ENCODE data around the gene KIFC3. TPM values are rescaled to one million over a fixed set of nuclear protein-coding genes. Genes with fewer than 3 reads are reported as not detected.
"Not testable (repeated sequence)": the region's sequence is repeated elsewhere in the genome, so short reads cannot be mapped to it uniquely, and the experiment has no call there.

The KIFC3 gene
- polyA plus RNA-seq, result 10 to 100 TPM in 2 of 3 donors, 1 to 10 TPM in 1; 5.1 to 13.6 (median 12.2) TPM

GRCh38 chr16:57802341-57803133 is at the start of gene KIFC3:
Gene KIFC3 (minus strand): TSS chr16:57802491. CDS start chr16:57798243, 4,248 bp downstream.
- H3K27ac Mint-ChIP-seq, result peak within 1 kb of the TSS; percentile 84 to 99 (median 96)
- peaks cover 0 to 2% (median 0%) of the 10 kb centered on the region in 6 donors for H3K9me3 Mint-ChIP-seq
- peak; percentile 86 to 90 (median 89) for DNase-seq
- peaks cover 49 to 61% of the 10 kb centered on the region in 2 donors for H3K4me1 Mint-ChIP-seq
- no peaks in the 10 kb centered on the region for H3K36me3 Mint-ChIP-seq
- H3K4me3 Mint-ChIP-seq, result peak within 1 kb of the TSS; percentile 93 to 100 (median 96)
- peaks cover 6 to 19% (median 12%) of the 10 kb centered on the region in 3 donors for H3K27me3 Mint-ChIP-seq (ENCODE audit: low read depth in 3 of 3)

- Mint-ChIP-seq H3K27ac (no peak overlapping the region), H3K36me3 (peaks cover 0 to 4% (median 0%) of the 10 kb centered on the region in 3 donors), H3K27me3 (ENCODE audit: low read depth in 3 of 3) (peaks cover 0 to 3% (median 2%) of the 10 kb centered on the region in 3 donors), H3K4me3 (no peak overlapping the region), H3K9me3 (no peaks in the 10 kb centered on the region), H3K4me1 (peaks cover 7 to 13% of the 10 kb centered on the region in 2 donors)
- DNase-seq, result no peak
Measured at GRCh38 chr16:57848181-57848580, 45.9 kb upstream of the KIFC3 start.

- H3K9me3 Mint-ChIP-seq; DNase-seq; H3K27me3 Mint-ChIP-seq (ENCODE audit: low read depth in 3 of 3); H3K36me3 Mint-ChIP-seq; H3K4me3 Mint-ChIP-seq; H3K27ac Mint-ChIP-seq: not testable (repeated sequence)
- H3K4me1 Mint-ChIP-seq, result peaks cover 7 to 13% of the 10 kb centered on the region in 2 donors
Measured at GRCh38 chr16:57846931-57847330, 44.6 kb upstream of the KIFC3 start.

- H3K36me3 Mint-ChIP-seq, result peaks cover 0 to 2% (median 0%) of the 10 kb centered on the region in 3 donors
- no peak overlapping the region for H3K4me3 Mint-ChIP-seq
- H3K9me3 Mint-ChIP-seq, result no peaks in the 10 kb centered on the region
- no peak for DNase-seq
- H3K27me3 Mint-ChIP-seq (ENCODE audit: low read depth in 3 of 3), result peaks cover 0 to 2% (median 0%) of the 10 kb centered on the region in 3 donors
- peak overlapping the region in 2 of 6 donors; percentile 22 to 79 for H3K27ac Mint-ChIP-seq
- H3K4me1 Mint-ChIP-seq, result peaks cover 7 to 13% of the 10 kb centered on the region in 2 donors
Measured at GRCh38 chr16:57846078-57846697, 43.9 kb upstream of the KIFC3 start.

- peaks cover 0 to 1% (median 0%) of the 10 kb centered on the region in 6 donors for H3K9me3 Mint-ChIP-seq
- peaks cover 0 to 2% (median 0%) of the 10 kb centered on the region in 3 donors for H3K27me3 Mint-ChIP-seq (ENCODE audit: low read depth in 3 of 3)
- H3K4me1 Mint-ChIP-seq, result peaks cover 7 to 13% of the 10 kb centered on the region in 2 donors
- peak overlapping the region in 2 of 6 donors; percentile 21 to 37 for H3K27ac Mint-ChIP-seq
- H3K36me3 Mint-ChIP-seq, result no peaks in the 10 kb centered on the region
- no peak overlapping the region for H3K4me3 Mint-ChIP-seq
- no peak for DNase-seq
Measured at GRCh38 chr16:57845115-57845514, 42.8 kb upstream of the KIFC3 start.

GRCh38 chr16:57844416-57845030 is 42.2 kb upstream of the KIFC3 start:
- H3K27me3 Mint-ChIP-seq (ENCODE audit: low read depth in 3 of 3), result peaks cover 0 to 2% (median 0%) of the 10 kb centered on the region in 3 donors
- peaks cover 7 to 13% of the 10 kb centered on the region in 2 donors for H3K4me1 Mint-ChIP-seq
- H3K9me3 Mint-ChIP-seq, result peaks cover 0 to 1% (median 0%) of the 10 kb centered on the region in 6 donors
- no peak for DNase-seq
- no peak overlapping the region for H3K27ac Mint-ChIP-seq
- no peak overlapping the region for H3K4me3 Mint-ChIP-seq
- no peaks in the 10 kb centered on the region for H3K36me3 Mint-ChIP-seq

- H3K27ac Mint-ChIP-seq, result no peak overlapping the region
Measured at GRCh38 chr16:57843400-57843799, 41.1 kb upstream of the KIFC3 start.

GRCh38 chr16:57842601-57843000 is 40.3 kb upstream of the KIFC3 start:
- Mint-ChIP-seq H3K4me1 (peaks cover 7 to 13% of the 10 kb centered on the region in 2 donors), H3K4me3 (no peak overlapping the region), H3K27ac (no peak overlapping the region), H3K36me3 (no peaks in the 10 kb centered on the region), H3K9me3 (peaks cover 0 to 1% (median 0%) of the 10 kb centered on the region in 6 donors), H3K27me3 (ENCODE audit: low read depth in 3 of 3) (peaks cover 0 to 2% (median 0%) of the 10 kb centered on the region in 3 donors)
- no peak for DNase-seq

More at GRCh38 chr16:57843400-57843799, 41.1 kb upstream of the KIFC3 start:
- Mint-ChIP-seq H3K4me3 (no peak overlapping the region), H3K36me3 (no peaks in the 10 kb centered on the region), H3K9me3 (peaks cover 0 to 1% (median 0%) of the 10 kb centered on the region in 6 donors), H3K4me1 (peaks cover 7 to 13% of the 10 kb centered on the region in 2 donors), H3K27me3 (ENCODE audit: low read depth in 3 of 3) (peaks cover 0 to 2% (median 0%) of the 10 kb centered on the region in 3 donors)
- no peak for DNase-seq

GRCh38 chr16:57840833-57841232 is 38.5 kb upstream of the KIFC3 start:
- peaks cover 5 to 10% of the 10 kb centered on the region in 2 donors for H3K4me1 Mint-ChIP-seq
- H3K4me3 Mint-ChIP-seq, result no peak overlapping the region
- H3K36me3 Mint-ChIP-seq, result no peaks in the 10 kb centered on the region
- H3K27ac Mint-ChIP-seq, result no peak overlapping the region
- peaks cover 0 to 2% (median under 1%) of the 10 kb centered on the region in 3 donors for H3K27me3 Mint-ChIP-seq (ENCODE audit: low read depth in 3 of 3)
- peaks cover 0 to 1% (median 0%) of the 10 kb centered on the region in 6 donors for H3K9me3 Mint-ChIP-seq
- DNase-seq, result no peak

- H3K36me3 Mint-ChIP-seq, result no peaks in the 10 kb centered on the region
- no peak for DNase-seq
Measured at GRCh38 chr16:57838161-57838560, 35.9 kb upstream of the KIFC3 start.

GRCh38 chr16:57837305-57838125 is 35.2 kb upstream of the KIFC3 start:
- H3K36me3 Mint-ChIP-seq, result no peaks in the 10 kb centered on the region
- H3K27me3 Mint-ChIP-seq (ENCODE audit: low read depth in 3 of 3), result peaks cover under 1 to 3% (median 1%) of the 10 kb centered on the region in 3 donors
- H3K4me1 Mint-ChIP-seq, result no peaks in the 10 kb centered on the region
- no peak for DNase-seq
- H3K4me3 Mint-ChIP-seq, result no peak overlapping the region
- H3K9me3 Mint-ChIP-seq, result peaks cover 0 to 1% (median 0%) of the 10 kb centered on the region in 6 donors
- H3K27ac Mint-ChIP-seq, result no peak overlapping the region

More at GRCh38 chr16:57838161-57838560, 35.9 kb upstream of the KIFC3 start:
- peaks cover 0 to 1% (median 0%) of the 10 kb centered on the region in 6 donors for H3K9me3 Mint-ChIP-seq
- H3K4me1 Mint-ChIP-seq, result no peaks in the 10 kb centered on the region
- H3K4me3 Mint-ChIP-seq, result no peak overlapping the region
- H3K27me3 Mint-ChIP-seq (ENCODE audit: low read depth in 3 of 3), result peaks cover 0 to 3% (median 1%) of the 10 kb centered on the region in 3 donors
- no peak overlapping the region for H3K27ac Mint-ChIP-seq

- not testable (repeated sequence) for H3K36me3 Mint-ChIP-seq; H3K4me1 Mint-ChIP-seq; H3K27ac Mint-ChIP-seq; H3K27me3 Mint-ChIP-seq (ENCODE audit: low read depth in 3 of 3); H3K9me3 Mint-ChIP-seq; H3K4me3 Mint-ChIP-seq; DNase-seq
Measured at GRCh38 chr16:57835439-57835838, 33.1 kb upstream of the KIFC3 start.

GRCh38 chr16:57834936-57835335 is 32.6 kb upstream of the KIFC3 start:
- no peak for DNase-seq
- no peaks in the 10 kb centered on the region for H3K4me1 Mint-ChIP-seq
- H3K27me3 Mint-ChIP-seq (ENCODE audit: low read depth in 3 of 3), result peaks cover 1 to 3% (median 2%) of the 10 kb centered on the region in 3 donors
- no peak overlapping the region for H3K4me3 Mint-ChIP-seq
- H3K9me3 Mint-ChIP-seq, result no peaks in the 10 kb centered on the region
- no peak overlapping the region for H3K27ac Mint-ChIP-seq
- no peaks in the 10 kb centered on the region for H3K36me3 Mint-ChIP-seq

Data from immature natural killer cell (primary cell).